Coronary artery (tissue), 2 donors: ENCODE measurements around the gene LRP5.
"Not testable (repeated sequence)": the region's sequence is repeated elsewhere in the genome, so short reads cannot be mapped to it uniquely, and the experiment has no call there.

ENCODE experiments used
- DNase-seq: peaks from one replicate; pipeline ENCODE4 v3.0.0-alpha.2; 2017; ENCODE audit warnings: low spot score
- H3K27ac ChIP-seq, 2 donors: fragments of 200-600 bp; sonication (generic); one replicate each; pipeline ENCODE4 v1.5.1; 2016 to 2019
- H3K4me3 ChIP-seq: fragments of 200-600 bp; sonication (generic); 2 replicates; pipeline ENCODE4 v1.5.1; 2016; ENCODE audit warnings: mild to moderate bottlenecking, moderate library complexity
- CTCF ChIP-seq: fragments of 200-600 bp; sonication (generic); IDR thresholded peaks from one replicate; pipeline ENCODE4 v1.5.1; 2019; ENCODE audit warnings: antibody characterized with exemption

LRP5 gene

GRCh38 chr11:68342459-68343158 is 30.2 kb downstream of the LRP5 start:
- Histone ChIP-seq H3K27ac (peak overlapping the region; percentile 73 to 85), H3K4me3 (peak overlapping the region; percentile 32)
- no peak for DNase-seq
- TF ChIP-seq CTCF, result no peak

- peak overlapping the region in 1 of 2 donors; percentile 73 for H3K27ac ChIP-seq
- TF ChIP-seq CTCF, result no peak
- no peak for DNase-seq
- H3K4me3 ChIP-seq, result no peak overlapping the region
These were observed 31.4 kb downstream of the LRP5 start for GRCh38 chr11:68343761-68344256.

DNA sequence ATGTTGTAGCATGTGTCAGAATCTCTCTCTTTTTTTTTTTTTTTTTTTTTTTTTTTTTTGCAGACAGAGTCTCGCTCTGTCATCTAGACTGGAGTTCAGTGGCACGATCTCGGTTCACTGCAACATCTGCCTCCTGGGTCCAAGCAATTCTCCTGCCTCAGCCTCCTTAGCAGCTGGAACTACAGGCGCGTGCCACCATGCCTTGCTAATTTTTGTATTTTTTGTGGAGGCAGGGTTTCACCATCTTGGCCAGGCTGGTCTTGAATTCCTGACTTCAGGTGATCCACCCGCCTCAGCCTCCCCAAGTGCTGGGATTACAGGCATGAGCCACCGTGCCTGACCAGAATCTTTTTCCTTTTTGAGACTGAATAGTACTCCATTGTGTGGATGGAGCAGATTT is 32.4 kb downstream of the LRP5 start:
- H3K27ac ChIP-seq, DNase-seq, H3K4me3 ChIP-seq: not testable (repeated sequence)

DNA sequence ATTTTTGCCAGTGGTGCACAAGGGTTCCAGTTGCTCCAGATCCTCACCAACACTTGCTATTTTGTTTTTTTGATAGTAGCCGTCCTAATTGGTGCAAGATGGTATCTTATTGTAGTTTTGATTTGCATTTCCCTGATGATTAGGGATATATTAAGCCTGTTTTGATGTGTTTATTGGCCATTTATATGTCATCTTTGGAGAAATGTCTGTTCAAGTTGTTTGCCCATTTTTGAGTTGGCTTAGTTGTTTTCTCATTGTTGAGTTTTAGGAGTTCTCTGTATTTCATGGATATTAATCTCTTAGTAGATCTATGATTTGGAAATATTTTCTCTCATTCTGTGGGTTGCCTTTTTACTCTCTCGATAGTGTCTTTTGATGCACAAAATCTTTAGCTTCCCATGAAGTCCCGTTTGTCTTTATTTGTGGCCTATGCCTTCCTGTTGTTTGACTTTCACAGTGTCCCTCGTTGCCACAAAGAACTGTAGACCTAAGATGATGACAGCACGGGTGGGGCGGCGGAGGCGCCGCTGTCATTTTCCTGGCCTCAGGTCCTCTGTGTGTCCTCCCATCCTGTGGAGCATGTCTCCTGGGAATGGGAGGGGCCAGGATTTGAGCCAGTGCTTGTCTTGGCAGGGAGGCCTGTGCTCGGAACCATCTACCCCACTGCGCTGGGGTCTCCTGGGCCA is 33.5 kb downstream of the LRP5 start:
- H3K27ac ChIP-seq, result peak overlapping the region; percentile 43 to 72
- H3K4me3 ChIP-seq, result peak overlapping the region; percentile 45
- no peak for DNase-seq
- no peak for TF ChIP-seq CTCF

- Histone ChIP-seq H3K27ac (peak overlapping the region; percentile 43 to 72), H3K4me3 (peak overlapping the region; percentile 45)
- DNase-seq, result no peak
- no peak for TF ChIP-seq CTCF
These were observed 34.0 kb downstream of the LRP5 start for GRCh38 chr11:68346462-68346790.

DNA sequence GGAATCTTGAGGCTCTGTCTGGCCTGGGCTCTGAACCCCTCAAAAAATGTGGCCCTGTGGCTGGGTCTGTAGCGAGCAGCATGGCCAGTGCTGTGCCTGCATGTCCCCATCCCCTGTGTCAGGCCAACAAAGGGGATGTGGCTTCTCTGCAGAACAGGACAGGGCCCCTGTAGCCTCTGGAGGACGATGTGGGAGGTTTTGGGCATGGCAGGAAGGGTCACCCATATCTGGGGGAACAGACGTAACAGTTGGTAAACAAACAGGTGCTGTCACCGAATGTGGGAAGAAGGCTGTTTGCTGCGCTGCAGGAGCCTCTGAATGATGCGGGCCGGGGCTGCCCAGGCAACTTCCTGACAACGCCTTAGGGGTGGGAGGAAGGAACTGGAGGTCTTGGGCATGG is 35.0 kb downstream of the LRP5 start:
- DNase-seq, result no peak
- peak overlapping the region in 1 of 2 donors; percentile 72 for H3K27ac ChIP-seq
- no peak overlapping the region for H3K4me3 ChIP-seq
- TF ChIP-seq CTCF, result no peak

- no peak for DNase-seq
- peak overlapping the region in 1 of 2 donors; percentile 72 for H3K27ac ChIP-seq
- TF ChIP-seq CTCF, result no peak
- no peak overlapping the region for H3K4me3 ChIP-seq
These were observed 35.5 kb downstream of the LRP5 start for GRCh38 chr11:68347841-68348240.
